Measurements from ENCODE around the gene CACNA2D1.

GRCh38 chr7:82051601-82052000 lies 392.0 kb downstream of the CACNA2D1 start:
- TF ChIP-seq CTCF (IDR thresholded peaks at IDR 0.05; ENCODE audit: low read depth, low read length) (no peak), POLR2A (IDR thresholded peaks at IDR 0.05; ENCODE audit: extremely low read depth, insufficient read length) (no peak), MAX (IDR thresholded peaks at IDR 0.05; ENCODE audit: low read depth, low read length) (no peak)
